ENCODE results near the gene HIP1. TPM values are rescaled to one million over a fixed set of nuclear protein-coding genes. Genes with fewer than 3 reads are reported as not detected.
"Not testable (repeated sequence)": the region's sequence is repeated elsewhere in the genome, so short reads cannot be mapped to it uniquely, and the experiment has no call there.

Gene HIP1
- total RNA-seq, 1 experiment from 2014 or later = 32.0 TPM

GRCh38 chr7:75635036-75635435 is 103.7 kb downstream of the HIP1 start:
- H3K9me3 ChIP-seq (ENCODE audit: insufficient read depth, low read depth) = no peaks in the 10 kb centered on the region
- intact Hi-C loops (cut with micrococcal nuclease; ENCODE audit: unreplicated experiment) = loop anchor here (5.0 kb wide), 1 partner anchor 103 kb away; no protein-coding TSS in a partner anchor
- POLR2A ChIA-PET (ENCODE audit: unreplicated experiment) = no interaction called here

GRCh38 chr7:75632587-75632986 is 106.2 kb downstream of the HIP1 start:
- intact Hi-C loops (cut with micrococcal nuclease; ENCODE audit: unreplicated experiment); H3K27ac ChIP-seq; H3K36me3 ChIP-seq (ENCODE audit: low read depth); DNase-seq; H4K20me1 ChIP-seq (ENCODE audit: insufficient read depth); H3K27me3 ChIP-seq (ENCODE audit: insufficient read depth, low read depth); BruUV-seq (replicated peaks); H3K4me1 ChIP-seq (replicated peaks; ENCODE audit: insufficient read depth); H3K9me2 ChIP-seq (ENCODE audit: insufficient read depth); H3K79me2 ChIP-seq (ENCODE audit: low read depth); H2AFZ ChIP-seq; H3F3A ChIP-seq (ENCODE audit: insufficient read depth, low read depth); H3K4me3 ChIP-seq; H3K9me3 ChIP-seq (ENCODE audit: insufficient read depth, low read depth); H3K4me2 ChIP-seq; CTCF ChIA-PET: not testable (repeated sequence)
- POLR2A ChIA-PET (ENCODE audit: unreplicated experiment) = interaction anchor here (0.6 kb wide), 1 partner anchor 28 kb away, joined by 5 read pairs; no protein-coding TSS in a partner anchor

More at GRCh38 chr7:75635036-75635435, 103.7 kb downstream of the HIP1 start:
- no peak overlapping the region for H2AFZ ChIP-seq
- H3K4me3 ChIP-seq = no peak overlapping the region
- H3K9me2 ChIP-seq (ENCODE audit: insufficient read depth) = no peaks in the 10 kb centered on the region
- no peak for TF ChIP-seq CTCF (conservative IDR thresholded peaks at IDR 0.05)
- no peak for TF ChIP-seq EZH2 (IDR thresholded peaks at IDR 0.05; ENCODE audit: low read depth)
- no peak overlapping the region for H3K27ac ChIP-seq
- H3F3A ChIP-seq (ENCODE audit: insufficient read depth, low read depth) = peaks cover 4% of the 10 kb centered on the region; the same call in 1 of the 2 replicates
- DNase-seq = no peak
- H3K27me3 ChIP-seq (ENCODE audit: insufficient read depth, low read depth) = no peaks in the 10 kb centered on the region
- no TSS peak for BruUV-seq (replicated peaks)
- no peaks in the 10 kb centered on the region for H3K36me3 ChIP-seq (ENCODE audit: low read depth)
- H3K79me2 ChIP-seq (ENCODE audit: low read depth) = no peaks in the 10 kb centered on the region
- CTCF ChIA-PET = no interaction called here
- H3K4me2 ChIP-seq = no peak overlapping the region
- H4K20me1 ChIP-seq (ENCODE audit: insufficient read depth) = no peaks in the 10 kb centered on the region
- 0 out of 2 replicates have a peak, but pooled peaks cover 6% of the 10 kb centered on the region for H3K4me1 ChIP-seq (replicated peaks; ENCODE audit: insufficient read depth)

GRCh38 chr7:75631711-75632110 is 107.0 kb downstream of the HIP1 start:
- H3K27ac ChIP-seq = no peak overlapping the region
- no peak overlapping the region for H3K4me3 ChIP-seq
- no peaks in the 10 kb centered on the region for H3K4me1 ChIP-seq (replicated peaks; ENCODE audit: insufficient read depth)
- intact Hi-C loops (cut with micrococcal nuclease; ENCODE audit: unreplicated experiment) = no loop called here
- 0 out of 2 replicates have a peak, but pooled peaks cover 3% of the 10 kb centered on the region for H3K36me3 ChIP-seq (ENCODE audit: low read depth)
- BruUV-seq (replicated peaks) = no TSS peak
- no peak for DNase-seq
- ChIA-PET POLR2A (ENCODE audit: unreplicated experiment) (interaction anchor here (0.5 to 0.6 kb wide), 2 partner anchors 28 to 129 kb away, joined by 4 to 5 read pairs; no protein-coding TSS in a partner anchor), CTCF (no interaction called here)
- no peak overlapping the region for H2AFZ ChIP-seq
- TF ChIP-seq CTCF (conservative IDR thresholded peaks at IDR 0.05) = no peak
- TF ChIP-seq EZH2 (IDR thresholded peaks at IDR 0.05; ENCODE audit: low read depth) = no peak
- no peaks in the 10 kb centered on the region for H3K9me2 ChIP-seq (ENCODE audit: insufficient read depth)
- H3K79me2 ChIP-seq (ENCODE audit: low read depth) = no peaks in the 10 kb centered on the region
- H3K4me2 ChIP-seq = no peak overlapping the region
- no peaks in the 10 kb centered on the region for H3F3A ChIP-seq (ENCODE audit: insufficient read depth, low read depth)
- no peaks in the 10 kb centered on the region for H4K20me1 ChIP-seq (ENCODE audit: insufficient read depth)
- H3K9me3 ChIP-seq (ENCODE audit: insufficient read depth, low read depth) = peaks cover 5% of the 10 kb centered on the region; the same call in 1 of the 2 replicates
- H3K27me3 ChIP-seq (ENCODE audit: insufficient read depth, low read depth) = no peaks in the 10 kb centered on the region

- Histone ChIP-seq H3K27me3 (ENCODE audit: insufficient read depth, low read depth) (no peaks in the 10 kb centered on the region), H3K27ac (no peak overlapping the region), H3K36me3 (ENCODE audit: low read depth) (0 out of 2 replicates have a peak, but pooled peaks cover 3% of the 10 kb centered on the region), H3K4me2 (no peak overlapping the region), H2AFZ (no peak overlapping the region), H3K9me3 (ENCODE audit: insufficient read depth, low read depth) (peaks cover 5% of the 10 kb centered on the region; the same call in 1 of the 2 replicates), H3F3A (ENCODE audit: insufficient read depth, low read depth) (no peaks in the 10 kb centered on the region), H3K9me2 (ENCODE audit: insufficient read depth) (no peaks in the 10 kb centered on the region; the same call in 1 of the 2 replicates), H3K4me1 (replicated peaks; ENCODE audit: insufficient read depth) (no peaks in the 10 kb centered on the region), H3K4me3 (no peak overlapping the region), H4K20me1 (ENCODE audit: insufficient read depth) (no peaks in the 10 kb centered on the region), H3K79me2 (ENCODE audit: low read depth) (no peaks in the 10 kb centered on the region)
- no peak for TF ChIP-seq CTCF (conservative IDR thresholded peaks at IDR 0.05)
- TF ChIP-seq EZH2 (IDR thresholded peaks at IDR 0.05; ENCODE audit: low read depth) = no peak
- intact Hi-C loops (cut with micrococcal nuclease; ENCODE audit: unreplicated experiment) = no loop called here
- ChIA-PET POLR2A (ENCODE audit: unreplicated experiment) (interaction anchor here (0.6 kb wide), 1 partner anchor 11 kb away, joined by 9 read pairs; no protein-coding TSS in a partner anchor), CTCF (interaction anchor here (0.5 kb wide), 1 partner anchor 582 kb away, joined by 4 read pairs; no protein-coding TSS in a partner anchor)
- no peak for DNase-seq
- no TSS peak for BruUV-seq (replicated peaks)
These were observed 108.2 kb downstream of the HIP1 start for GRCh38 chr7:75630549-75630948.

All from PC-9 (cell line).